PFSK-1 (cell line): ENCODE data around the gene ATP2B2.

ENCODE experiments used
- FOXP2 ChIP-seq: optimal IDR thresholded peaks from 2 replicates; pipeline ENCODE3; 2011; ENCODE audit warnings: borderline replicate concordance, control low read depth, inconsistent platforms; ENCODE audit not compliant: insufficient read depth; ENCODE audit errors: extremely low read length, extremely low read depth
- POLR2AphosphoS5 ChIP-seq: IDR thresholded peaks from 2 replicates; pipeline ENCODE4 v1.6.1; 2012; ENCODE audit warnings: low read depth, mild to moderate bottlenecking, control low read depth, low read length, moderate library complexity
- REST ChIP-seq, 2 experiments: IDR thresholded peaks; 2 replicates each; pipeline versions ENCODE4 v1.6.1 to v1.8.0; 2011 to 2012; ENCODE audit warnings: low read depth in 2 of 2, low read length in 2 of 2, control low read depth in 1 of 2, inconsistent platforms in 1 of 2, mild to moderate bottlenecking in 1 of 2, moderate library complexity in 1 of 2; ENCODE audit not compliant: insufficient read depth in 1 of 2
- SIN3A ChIP-seq: IDR thresholded peaks from 2 replicates; pipeline ENCODE4 v1.6.1; 2012; ENCODE audit warnings: mild to moderate bottlenecking, low read length, moderate library complexity, borderline replicate concordance; ENCODE audit not compliant: insufficient read depth
- TAF1 ChIP-seq: IDR thresholded peaks from 2 replicates; pipeline ENCODE4 v1.6.1; 2012; ENCODE audit warnings: low read length, control low read depth, borderline replicate concordance; ENCODE audit not compliant: insufficient read depth

- TF ChIP-seq REST (IDR thresholded peaks at IDR 0.05; ENCODE audit: insufficient read depth in 1 of 2, low read depth in 2 of 2, low read length in 2 of 2) (no peak), POLR2AphosphoS5 (no peak), SIN3A (no peak), TAF1 (no peak), FOXP2 (no peak)
Observed at GRCh38 chr3:10533737-10534023, 28.3 kb upstream of the ATP2B2 start.
